NCI-H2029 treated with DMSO at 0.1 percent for 48 hours (cell line): ENCODE results near the gene BAG5.

ENCODE experiments used
- DNase-seq: peaks from one replicate; lab custom pipeline; 2025; lab: John Stamatoyannopoulos, UW

BAG5 gene

GRCh38 chr14:103546652-103547454 is 15.6 kb downstream of the BAG5 start:
- DNase-seq = no peak

- no peak for DNase-seq
Measured at GRCh38 chr14:103545915-103546651, 16.4 kb downstream of the BAG5 start.

GRCh38 chr14:103545219-103545914 is 17.1 kb downstream of the BAG5 start:
- no peak for DNase-seq

- DNase-seq = no peak
Measured at GRCh38 chr14:103544388-103545218, 17.9 kb downstream of the BAG5 start.

GRCh38 chr14:103543721-103544387 is 18.6 kb downstream of the BAG5 start:
- DNase-seq = no peak

- DNase-seq = no peak
Measured at GRCh38 chr14:103543140-103543539, 19.3 kb downstream of the BAG5 start.

- no peak for DNase-seq
Measured at GRCh38 chr14:103542605-103543088, 19.8 kb downstream of the BAG5 start.

GRCh38 chr14:103541709-103542604 is 20.5 kb downstream of the BAG5 start:
- no peak for DNase-seq

GRCh38 chr14:103540821-103541708 is 21.4 kb downstream of the BAG5 start:
- DNase-seq = no peak

GRCh38 chr14:103539056-103539825 is 23.2 kb downstream of the BAG5 start:
- no peak for DNase-seq

GRCh38 chr14:103538291-103539055 is 24.0 kb downstream of the BAG5 start:
- no peak for DNase-seq

GRCh38 chr14:103537175-103537990 is 25.1 kb downstream of the BAG5 start:
- no peak for DNase-seq

GRCh38 chr14:103536693-103537092 is 25.8 kb downstream of the BAG5 start:
- no peak for DNase-seq

GRCh38 chr14:103535891-103536565 is 26.4 kb downstream of the BAG5 start:
- no peak for DNase-seq

GRCh38 chr14:103535081-103535890 is 27.2 kb downstream of the BAG5 start:
- DNase-seq = no peak
